ENCODE results near the gene KRT6B. TPM values are rescaled to one million over a fixed set of nuclear protein-coding genes. Genes with fewer than 3 reads are reported as not detected.

Gene KRT6B
- total RNA-seq, 1 experiment from 2014 or later, result not detected

DNA sequence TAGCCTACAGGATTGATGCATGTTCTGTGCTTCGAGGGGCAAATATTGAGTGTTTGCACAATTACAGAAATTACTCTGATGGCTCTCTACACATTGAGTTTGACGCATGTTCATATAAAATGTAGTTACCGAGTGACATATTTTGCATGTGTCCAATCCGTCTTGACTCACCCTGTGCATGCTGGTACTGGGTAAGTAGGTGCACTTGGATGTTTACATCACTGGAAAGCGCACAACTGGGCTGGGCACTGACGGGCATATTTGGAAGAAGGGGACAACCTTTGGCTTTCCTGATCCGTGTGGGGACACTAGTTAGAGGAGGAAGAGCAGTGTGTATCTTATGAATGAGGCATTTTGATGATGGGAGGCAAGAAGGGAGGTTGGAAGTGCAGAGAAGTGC is 46.0 kb upstream of the KRT6B start:
- no peaks in the 10 kb centered on the region for H3K36me3 ChIP-seq (ENCODE audit: control insufficient read depth in 1 of 2, insufficient read depth in 2 of 2, low read length in 2 of 2)
- ChIA-PET CTCF (no interaction called here), RAD21 (ENCODE audit: low non-redundant PET in 1 of 2, low total read pairs in 2 of 2, uncharacterized antibody in 2 of 2, unreplicated experiment in 2 of 2) (no interaction called here), POLR2A (no interaction called here)
- no peaks in the 10 kb centered on the region for H3K9me3 ChIP-seq (ENCODE audit: control insufficient read depth in 1 of 2, insufficient read depth in 1 of 2, low read depth in 1 of 2, low read length in 2 of 2)
- no TSS peak for BruUV-seq (replicated peaks)
- H4K20me1 ChIP-seq (ENCODE audit: insufficient read depth), result no peaks in the 10 kb centered on the region
- no peak overlapping the region for H2AFZ ChIP-seq (ENCODE audit: low read depth, low read length, poor library complexity, severe bottlenecking)
- H3K27ac ChIP-seq (ENCODE audit: low read depth, low read length), result no peak overlapping the region
- no peak for DNase-seq (ENCODE audit: low read depth, low spot score)
- H3K9ac ChIP-seq (ENCODE audit: low read length), result no peak overlapping the region
- H3K9me2 ChIP-seq (ENCODE audit: insufficient read depth), result no peaks in the 10 kb centered on the region
- TF ChIP-seq, protein P1, sequence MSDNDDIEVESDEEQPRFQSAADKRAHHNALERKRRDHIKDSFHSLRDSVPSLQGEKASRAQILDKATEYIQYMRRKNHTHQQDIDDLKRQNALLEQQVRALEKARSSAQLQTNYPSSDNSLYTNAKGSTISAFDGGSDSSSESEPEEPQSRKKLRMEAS (IDR thresholded peaks at IDR 0.05), result no peak
- TF ChIP-seq RAD21 (IDR thresholded peaks at IDR 0.05; ENCODE audit: low read depth) (no peak), CBX3 (IDR thresholded peaks at IDR 0.05; ENCODE audit: low read depth) (no peak), EGR1 (IDR thresholded peaks at IDR 0.05; ENCODE audit: low read depth) (no peak), JUND (IDR thresholded peaks at IDR 0.05) (no peak), POLR2AphosphoS5 (IDR thresholded peaks at IDR 0.05; ENCODE audit: low read depth, low read length) (no peak), EZH2 (IDR thresholded peaks at IDR 0.05) (no peak)
- TF ChIP-seq, protein P2, sequence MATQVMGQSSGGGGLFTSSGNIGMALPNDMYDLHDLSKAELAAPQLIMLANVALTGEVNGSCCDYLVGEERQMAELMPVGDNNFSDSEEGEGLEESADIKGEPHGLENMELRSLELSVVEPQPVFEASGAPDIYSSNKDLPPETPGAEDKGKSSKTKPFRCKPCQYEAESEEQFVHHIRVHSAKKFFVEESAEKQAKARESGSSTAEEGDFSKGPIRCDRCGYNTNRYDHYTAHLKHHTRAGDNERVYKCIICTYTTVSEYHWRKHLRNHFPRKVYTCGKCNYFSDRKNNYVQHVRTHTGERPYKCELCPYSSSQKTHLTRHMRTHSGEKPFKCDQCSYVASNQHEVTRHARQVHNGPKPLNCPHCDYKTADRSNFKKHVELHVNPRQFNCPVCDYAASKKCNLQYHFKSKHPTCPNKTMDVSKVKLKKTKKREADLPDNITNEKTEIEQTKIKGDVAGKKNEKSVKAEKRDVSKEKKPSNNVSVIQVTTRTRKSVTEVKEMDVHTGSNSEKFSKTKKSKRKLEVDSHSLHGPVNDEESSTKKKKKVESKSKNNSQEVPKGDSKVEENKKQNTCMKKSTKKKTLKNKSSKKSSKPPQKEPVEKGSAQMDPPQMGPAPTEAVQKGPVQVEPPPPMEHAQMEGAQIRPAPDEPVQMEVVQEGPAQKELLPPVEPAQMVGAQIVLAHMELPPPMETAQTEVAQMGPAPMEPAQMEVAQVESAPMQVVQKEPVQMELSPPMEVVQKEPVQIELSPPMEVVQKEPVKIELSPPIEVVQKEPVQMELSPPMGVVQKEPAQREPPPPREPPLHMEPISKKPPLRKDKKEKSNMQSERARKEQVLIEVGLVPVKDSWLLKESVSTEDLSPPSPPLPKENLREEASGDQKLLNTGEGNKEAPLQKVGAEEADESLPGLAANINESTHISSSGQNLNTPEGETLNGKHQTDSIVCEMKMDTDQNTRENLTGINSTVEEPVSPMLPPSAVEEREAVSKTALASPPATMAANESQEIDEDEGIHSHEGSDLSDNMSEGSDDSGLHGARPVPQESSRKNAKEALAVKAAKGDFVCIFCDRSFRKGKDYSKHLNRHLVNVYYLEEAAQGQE (IDR thresholded peaks at IDR 0.05; ENCODE audit: low read depth), result no peak
- TF ChIP-seq, protein P3, sequence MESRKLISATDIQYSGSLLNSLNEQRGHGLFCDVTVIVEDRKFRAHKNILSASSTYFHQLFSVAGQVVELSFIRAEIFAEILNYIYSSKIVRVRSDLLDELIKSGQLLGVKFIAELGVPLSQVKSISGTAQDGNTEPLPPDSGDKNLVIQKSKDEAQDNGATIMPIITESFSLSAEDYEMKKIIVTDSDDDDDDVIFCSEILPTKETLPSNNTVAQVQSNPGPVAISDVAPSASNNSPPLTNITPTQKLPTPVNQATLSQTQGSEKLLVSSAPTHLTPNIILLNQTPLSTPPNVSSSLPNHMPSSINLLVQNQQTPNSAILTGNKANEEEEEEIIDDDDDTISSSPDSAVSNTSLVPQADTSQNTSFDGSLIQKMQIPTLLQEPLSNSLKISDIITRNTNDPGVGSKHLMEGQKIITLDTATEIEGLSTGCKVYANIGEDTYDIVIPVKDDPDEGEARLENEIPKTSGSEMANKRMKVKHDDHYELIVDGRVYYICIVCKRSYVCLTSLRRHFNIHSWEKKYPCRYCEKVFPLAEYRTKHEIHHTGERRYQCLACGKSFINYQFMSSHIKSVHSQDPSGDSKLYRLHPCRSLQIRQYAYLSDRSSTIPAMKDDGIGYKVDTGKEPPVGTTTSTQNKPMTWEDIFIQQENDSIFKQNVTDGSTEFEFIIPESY (IDR thresholded peaks at IDR 0.05; ENCODE audit: extremely low read depth, insufficient replicate concordance, low read length), result no peak
- intact Hi-C loops (cut with micrococcal nuclease), result no loop called here
- ATAC-seq, result no peak
- no peaks in the 10 kb centered on the region for H3K79me2 ChIP-seq (ENCODE audit: insufficient read depth, low read length)
- H3K27me3 ChIP-seq (ENCODE audit: insufficient read depth, low read length), result no peaks in the 10 kb centered on the region
- no peak overlapping the region for H3K4me3 ChIP-seq (replicated peaks in 1 of 2; ENCODE audit: low read depth in 1 of 2, low read length in 2 of 2)
- peaks cover 29 to 80% of the 10 kb centered on the region in 2 experiments for H3K4me1 ChIP-seq (ENCODE audit: control insufficient read depth in 1 of 2, insufficient read depth in 2 of 2, low read length in 2 of 2)
- H3K4me2 ChIP-seq (ENCODE audit: low read length), result no peak overlapping the region
